SU-DHL-6 (cell line): ENCODE measurements around the gene CCDC80.

Experiments
- CTCF ChIP-seq: fragments of 200-600 bp; sonication (generic); IDR thresholded peaks from one replicate; pipeline ENCODE4 v1.5.1; 2017; ENCODE audit warnings: antibody characterized with exemption, mild to moderate bottlenecking, low read length, moderate library complexity; ENCODE audit not compliant: insufficient read depth, poor library complexity, severe bottlenecking
- EZH2phosphoT487 ChIP-seq: fragments of 200-600 bp; sonication (generic), shearing (Covaris generic); conservative IDR thresholded peaks from 2 replicates; pipeline ENCODE4 v1.6.1; 2018; ENCODE audit warnings: mild to moderate bottlenecking, antibody characterized with exemption, low read length, moderate library complexity, mixed read lengths

- TF ChIP-seq CTCF: no peak
- TF ChIP-seq EZH2phosphoT487: no peak
Observed at GRCh38 chr3:112675943-112676535, 35.1 kb upstream of the CCDC80 start.
